SW480 (cell line): ENCODE measurements around the gene TRIM64.
"Not testable (repeated sequence)": the region's sequence is repeated elsewhere in the genome, so short reads cannot be mapped to it uniquely, and the experiment has no call there.

Source experiments
- DNase-seq: peaks from one replicate; pipeline ENCODE4 v3.0.0-alpha.2; 2016; ENCODE audit warnings: low spot score

Gene TRIM64

GRCh38 chr11:89965737-89966136 is at the start of gene TRIM64:
TRIM64 (plus strand) TSS chr11:89966037; CDS start chr11:89968504, 2,467 bp downstream.
- DNase-seq = not testable (repeated sequence)

- DNase-seq = no peak
These were observed 43.6 kb upstream of the TRIM64 start, which contains the start of gene TRIM49D1 for GRCh38 chr11:89922195-89922660. TRIM49D1 (minus strand) TSS chr11:89922245; CDS start chr11:89917710, 4,535 bp downstream.

- DNase-seq = not testable (repeated sequence)
These were observed 42.1 kb upstream of the TRIM64 start, which contains the start of gene TRIM49D2 for GRCh38 chr11:89923764-89924163. TRIM49D2 (plus strand) TSS chr11:89924064; CDS start chr11:89926762, 2,698 bp downstream.

GRCh38 chr11:89960833-89961232 is 5.0 kb upstream of the TRIM64 start:
- DNase-seq = not testable (repeated sequence)
